PC-3 (cell line): ENCODE measurements around the gene TCP10L.

Source experiments
- EZH2 ChIP-seq: fragments of 300-600 bp; sonication (generic); IDR thresholded peaks from one replicate; pipeline ENCODE4 v1.6.1; 2017; ENCODE audit warnings: antibody characterized with exemption, mild to moderate bottlenecking, low read length; ENCODE audit not compliant: unreplicated experiment
- EZH2phosphoT487 ChIP-seq: fragments of 300-600 bp; sonication (generic); IDR thresholded peaks from 2 replicates; pipeline ENCODE4 v1.6.1; 2018; ENCODE audit warnings: mild to moderate bottlenecking, antibody characterized with exemption, low read length, borderline replicate concordance
- TF ChIP-seq, protein P1 (sequence below): fragments of 300-600 bp; sonication (generic); conservative IDR thresholded peaks from 2 replicates; pipeline ENCODE4 v1.5.1; 2017; ENCODE audit warnings: antibody characterized with exemption, low read depth, mild to moderate bottlenecking, low read length

DNA sequence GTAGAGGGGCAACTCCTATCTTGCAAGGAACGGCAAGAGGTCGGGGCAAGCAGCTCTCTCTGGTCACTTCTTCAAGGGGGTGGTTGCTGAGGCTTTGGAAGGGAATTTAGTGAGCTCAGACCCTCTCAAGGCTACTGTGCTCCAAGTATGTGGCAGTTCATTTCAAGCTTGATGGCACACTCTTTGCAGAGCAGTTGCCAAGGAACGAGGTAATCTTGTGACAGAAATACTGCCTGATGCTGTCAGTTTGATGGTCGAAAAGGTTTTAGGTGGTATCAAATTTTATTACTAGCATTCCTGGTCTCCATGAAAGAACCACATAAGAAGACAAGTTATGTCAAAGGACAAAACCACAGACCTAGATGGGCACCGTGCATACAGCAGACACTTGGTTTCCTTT is 13.8 kb upstream of the TCP10L start:
- TF ChIP-seq, protein P1, sequence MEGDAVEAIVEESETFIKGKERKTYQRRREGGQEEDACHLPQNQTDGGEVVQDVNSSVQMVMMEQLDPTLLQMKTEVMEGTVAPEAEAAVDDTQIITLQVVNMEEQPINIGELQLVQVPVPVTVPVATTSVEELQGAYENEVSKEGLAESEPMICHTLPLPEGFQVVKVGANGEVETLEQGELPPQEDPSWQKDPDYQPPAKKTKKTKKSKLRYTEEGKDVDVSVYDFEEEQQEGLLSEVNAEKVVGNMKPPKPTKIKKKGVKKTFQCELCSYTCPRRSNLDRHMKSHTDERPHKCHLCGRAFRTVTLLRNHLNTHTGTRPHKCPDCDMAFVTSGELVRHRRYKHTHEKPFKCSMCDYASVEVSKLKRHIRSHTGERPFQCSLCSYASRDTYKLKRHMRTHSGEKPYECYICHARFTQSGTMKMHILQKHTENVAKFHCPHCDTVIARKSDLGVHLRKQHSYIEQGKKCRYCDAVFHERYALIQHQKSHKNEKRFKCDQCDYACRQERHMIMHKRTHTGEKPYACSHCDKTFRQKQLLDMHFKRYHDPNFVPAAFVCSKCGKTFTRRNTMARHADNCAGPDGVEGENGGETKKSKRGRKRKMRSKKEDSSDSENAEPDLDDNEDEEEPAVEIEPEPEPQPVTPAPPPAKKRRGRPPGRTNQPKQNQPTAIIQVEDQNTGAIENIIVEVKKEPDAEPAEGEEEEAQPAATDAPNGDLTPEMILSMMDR: no peak
- TF ChIP-seq EZH2 (no peak), EZH2phosphoT487 (no peak)
